Fibroblast of skin of left biceps (primary cell): ENCODE measurements around the gene PRG2.
"Not testable (repeated sequence)": the region's sequence is repeated elsewhere in the genome, so short reads cannot be mapped to it uniquely, and the experiment has no call there.

Experiments
- DNase-seq, 2 experiments: peaks; one replicate each; pipeline ENCODE4 v3.0.0-alpha.2; 2013; ENCODE audit warnings: low read depth in 2 of 2

Gene PRG2

DNA sequence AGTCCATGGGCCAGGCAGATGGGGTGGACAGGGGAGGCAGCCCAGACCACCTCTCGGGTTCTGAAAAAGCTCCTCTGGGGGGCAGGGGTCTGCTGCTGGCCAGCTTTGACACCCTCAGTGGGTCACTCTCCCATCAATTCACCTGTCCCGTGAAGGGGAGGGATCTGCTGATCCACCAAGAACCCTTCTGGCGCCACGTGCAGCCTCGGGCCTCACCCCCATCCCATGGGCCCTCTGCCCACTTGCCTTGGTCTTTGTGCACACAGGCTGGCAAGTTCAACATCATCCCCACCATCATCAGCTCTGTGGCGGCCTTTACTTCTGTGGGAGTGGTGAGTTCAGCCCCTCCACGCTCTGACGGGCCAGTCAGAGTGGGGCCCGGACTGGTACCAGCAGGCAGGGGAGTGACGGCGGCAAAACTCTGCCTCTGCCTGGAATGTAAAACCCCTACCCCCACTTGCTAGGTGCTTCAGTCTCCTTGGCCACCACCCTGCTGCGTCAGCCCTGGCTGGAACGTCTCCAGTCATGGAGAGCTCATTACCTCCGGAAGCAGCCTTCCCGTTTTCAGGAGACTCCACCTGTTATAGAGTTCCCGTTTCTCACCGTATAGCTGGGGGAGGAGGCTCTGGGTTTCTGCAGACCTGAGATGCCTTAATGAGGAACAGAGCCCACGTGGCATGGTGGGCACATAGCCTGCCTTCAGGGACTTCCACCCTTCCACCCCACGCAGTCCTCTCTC lies 22.2 kb downstream of the PRG2 start:
- no peak for DNase-seq

GRCh38 chr11:57364851-57365660 lies 25.4 kb downstream of the PRG2 start:
- no peak for DNase-seq

DNA sequence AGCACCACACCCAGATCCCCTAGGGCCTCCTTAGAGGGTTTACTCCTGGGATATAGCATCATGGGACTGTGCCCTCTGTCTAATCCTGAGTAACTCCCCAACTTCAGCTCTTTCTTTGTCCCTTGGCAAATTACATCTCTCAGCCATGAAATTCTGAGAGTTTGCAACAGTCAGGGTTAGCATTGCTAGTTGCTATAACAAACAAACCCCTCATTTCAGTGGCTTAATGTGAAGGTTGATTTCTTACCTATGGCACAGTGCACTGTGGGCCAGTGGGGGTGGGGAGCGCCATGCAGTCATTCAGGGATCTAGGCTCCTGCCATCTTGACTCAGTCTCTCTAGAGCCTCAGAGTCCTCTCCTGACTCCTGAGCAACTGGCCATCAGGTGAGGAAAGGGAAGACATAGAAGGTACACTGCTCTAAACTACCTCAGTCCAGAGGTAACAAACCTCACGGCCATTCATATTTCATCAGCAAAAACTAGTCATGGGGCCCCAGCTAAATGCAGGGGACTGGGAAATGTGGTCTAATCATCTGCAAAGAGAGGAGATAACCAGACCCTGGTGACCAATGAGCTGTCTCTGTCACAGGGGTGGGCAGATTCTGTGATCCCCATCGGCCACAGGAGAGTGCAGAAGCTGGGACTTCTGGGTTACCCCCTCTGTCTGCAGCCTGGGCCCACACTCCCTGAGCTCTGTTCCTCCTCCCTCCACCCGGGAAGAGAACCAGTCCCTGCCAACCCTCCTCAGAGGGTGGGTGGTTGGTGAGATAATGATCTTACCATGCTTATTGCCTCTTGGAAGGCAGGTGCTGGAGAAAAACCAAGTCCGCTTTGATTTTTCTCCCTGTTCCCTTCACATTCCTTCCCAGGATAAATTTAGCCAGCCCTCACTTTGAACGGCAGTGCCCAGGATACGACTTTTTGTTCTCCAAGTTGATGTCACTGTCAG lies 27.0 kb downstream of the PRG2 start:
- DNase-seq = no peak

GRCh38 chr11:57361926-57362325 lies 28.5 kb downstream of the PRG2 start:
- no peak for DNase-seq

DNA sequence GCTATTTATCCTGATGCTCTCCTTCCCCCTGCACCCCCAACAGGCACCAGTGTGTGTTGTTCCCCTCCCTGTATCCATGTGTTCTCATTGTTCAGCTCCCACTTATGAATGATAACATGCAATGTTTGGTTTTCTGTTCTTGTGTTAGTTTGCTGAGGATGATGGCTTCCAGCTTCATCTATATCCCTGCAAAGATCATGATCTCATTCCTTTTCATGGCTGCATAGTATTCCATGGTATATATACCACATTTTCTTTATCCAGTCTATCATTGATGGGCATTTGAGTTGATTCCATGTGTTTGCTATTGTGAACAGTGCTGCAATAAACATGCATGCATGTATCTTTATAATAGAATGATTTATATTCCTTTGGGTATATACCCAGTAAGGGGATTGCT lies 29.0 kb downstream of the PRG2 start:
- DNase-seq = not testable (repeated sequence)

DNA sequence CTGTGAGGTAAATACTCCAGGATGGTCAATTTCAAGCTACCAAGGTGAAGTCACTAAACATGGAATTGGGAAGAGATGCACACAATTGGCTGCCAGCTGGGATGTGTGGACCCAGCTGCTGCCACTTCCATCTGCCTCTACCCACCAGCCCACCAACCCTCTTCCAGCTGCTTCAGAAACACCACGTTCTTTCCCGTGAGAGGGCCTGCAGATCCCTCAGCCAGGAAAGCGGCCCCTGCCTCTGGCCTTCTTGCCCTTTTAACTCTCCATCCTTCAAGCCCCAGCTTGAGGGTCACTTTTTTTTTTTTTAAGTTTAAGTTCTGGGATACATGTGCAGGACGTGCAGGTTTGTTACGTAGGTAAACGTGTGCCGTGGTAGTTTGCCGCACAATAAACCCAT lies 29.5 kb downstream of the PRG2 start:
- no peak for DNase-seq

DNA sequence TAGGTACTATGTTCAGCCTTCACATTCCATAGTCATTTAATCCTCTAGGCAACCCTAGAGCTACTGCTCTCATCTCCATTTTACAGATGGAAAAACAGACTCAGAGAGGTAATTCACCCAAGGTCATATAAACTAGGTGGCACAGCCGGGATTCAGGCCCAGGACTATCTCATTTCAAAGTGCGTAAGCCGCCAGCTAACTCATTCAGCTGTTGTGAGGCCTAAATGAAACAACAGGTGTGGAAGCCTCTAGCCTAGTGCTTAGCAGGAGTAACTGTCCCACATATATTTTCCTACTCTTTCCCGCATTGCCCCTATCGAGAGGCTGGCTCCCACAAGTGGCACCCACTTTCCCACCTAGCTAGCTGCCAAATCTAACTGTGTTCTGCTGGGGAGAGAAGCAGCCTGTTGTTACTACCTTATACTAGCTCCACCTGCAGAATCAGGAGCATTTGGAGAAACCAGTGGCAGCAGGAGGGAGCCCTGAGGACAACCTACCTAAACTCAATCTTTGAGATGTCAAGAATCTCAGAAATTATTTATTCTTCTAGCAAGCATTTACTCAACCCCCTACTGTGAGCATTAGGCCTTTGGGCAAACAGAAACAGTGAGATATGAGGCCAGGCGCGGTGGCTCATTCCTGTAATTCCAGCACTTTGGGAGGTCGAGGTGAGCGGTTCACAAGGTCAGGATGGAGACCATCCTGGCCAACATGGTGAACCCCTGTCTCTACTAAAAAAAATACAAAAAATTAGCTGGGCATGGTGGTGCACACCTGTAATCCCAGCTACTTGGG lies 30.4 kb downstream of the PRG2 start:
- no peak for DNase-seq

- DNase-seq = no peak
These were observed 31.1 kb downstream of the PRG2 start for GRCh38 chr11:57359396-57359795.

GRCh38 chr11:57358991-57359390 lies 31.5 kb downstream of the PRG2 start:
- no peak for DNase-seq

- no peak for DNase-seq
These were observed 31.9 kb downstream of the PRG2 start for GRCh38 chr11:57358543-57358961.

DNA sequence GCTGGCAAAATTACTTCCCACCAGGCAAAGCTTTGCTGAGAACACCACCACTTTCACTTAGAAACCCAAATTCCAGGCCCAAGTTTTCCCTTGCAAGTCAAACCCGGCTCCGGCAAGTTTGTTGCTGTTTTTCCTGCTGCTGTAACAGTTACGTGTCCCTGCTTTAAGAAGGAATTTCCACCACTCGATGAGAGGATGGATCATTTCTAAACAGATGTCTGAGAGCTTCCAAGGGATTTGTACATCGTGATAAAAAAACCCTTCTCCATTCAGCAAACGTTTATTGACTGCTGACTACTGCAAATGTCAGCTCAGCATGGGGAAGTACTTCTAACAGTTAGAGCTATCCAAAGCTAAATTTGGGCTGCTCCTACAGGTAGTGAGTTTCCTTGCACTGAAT lies 32.6 kb downstream of the PRG2 start:
- no peak for DNase-seq

DNA sequence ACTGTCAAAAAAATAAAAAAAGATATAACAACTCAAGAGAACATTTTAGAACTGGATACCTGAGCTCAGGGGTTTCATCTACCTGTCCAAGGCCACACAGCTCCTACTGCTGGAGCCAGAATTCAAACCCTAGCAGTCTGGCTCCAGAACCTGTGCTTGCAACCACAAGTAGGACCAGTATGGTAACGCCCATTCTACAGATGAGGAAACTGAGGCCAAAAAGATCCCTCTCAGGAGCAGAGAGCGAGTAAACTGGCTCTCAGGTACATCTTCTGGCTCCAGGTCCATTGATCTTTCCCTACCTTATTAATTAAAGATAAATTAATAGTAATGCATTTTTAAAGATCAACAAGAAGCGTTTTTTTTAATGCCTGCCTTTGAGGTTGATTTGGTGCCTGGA lies 33.1 kb downstream of the PRG2 start:
- no peak for DNase-seq

GRCh38 chr11:57356268-57356667 lies 34.2 kb downstream of the PRG2 start:
- DNase-seq = no peak

DNA sequence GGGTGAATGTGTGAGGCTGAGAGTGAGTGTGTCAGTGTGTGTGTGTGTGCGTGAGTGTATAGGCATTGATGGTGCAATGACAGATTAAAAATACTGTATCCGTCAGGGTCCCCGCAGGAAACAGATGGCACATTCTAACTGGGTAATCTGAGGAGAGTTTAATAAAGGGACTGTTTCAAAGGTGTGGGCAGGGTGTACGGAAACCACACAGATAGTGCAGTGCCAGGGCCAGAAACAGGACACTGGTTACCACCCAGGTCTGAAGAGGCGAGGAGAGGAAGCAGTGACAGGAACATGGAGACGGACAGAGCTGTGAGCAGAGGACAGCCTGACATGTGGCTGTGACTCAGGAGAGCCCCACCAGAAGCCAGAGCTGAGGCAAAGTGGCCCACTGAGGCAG lies 35.8 kb downstream of the PRG2 start:
- DNase-seq = no peak

DNA sequence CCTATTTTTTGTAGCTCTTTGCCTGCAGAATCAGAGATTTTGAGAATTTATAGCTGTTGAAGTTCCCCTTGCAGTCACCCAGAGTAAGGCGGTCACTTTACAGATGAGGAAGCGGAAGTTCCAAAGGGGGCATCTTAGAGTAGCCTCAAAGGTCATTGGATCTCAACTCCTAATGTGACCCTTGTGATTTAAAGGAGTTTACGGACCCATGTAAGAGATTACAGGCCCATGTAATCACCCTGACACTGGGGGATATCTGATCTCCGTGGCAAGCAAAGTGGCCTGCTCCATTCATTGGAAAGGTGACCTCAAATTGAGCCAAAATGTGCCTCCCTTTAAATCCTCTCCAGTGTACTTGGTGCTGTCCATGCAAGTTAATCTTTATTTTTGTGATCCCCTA lies 36.6 kb downstream of the PRG2 start:
- no peak for DNase-seq

- no peak for DNase-seq
These were observed 37.0 kb downstream of the PRG2 start for GRCh38 chr11:57353446-57353845.

DNA sequence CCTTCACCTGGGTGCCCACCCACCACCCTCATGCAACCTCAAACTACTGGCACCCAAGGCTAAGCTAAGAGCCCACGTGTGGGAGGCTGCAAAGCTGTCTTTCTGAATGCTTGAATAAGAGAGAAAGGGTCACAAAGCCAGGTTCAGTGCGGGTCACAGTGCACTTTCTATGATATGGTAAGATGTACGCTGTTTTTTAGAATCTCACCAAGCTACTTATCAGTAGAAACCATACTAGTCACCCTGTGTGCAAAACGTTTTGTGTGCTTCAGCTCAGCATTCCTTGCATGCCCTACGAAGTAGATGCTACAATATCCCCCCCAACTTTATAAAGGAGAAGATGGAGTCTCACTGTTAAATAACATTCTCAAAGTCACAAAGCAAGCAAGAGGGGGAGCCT lies 37.4 kb downstream of the PRG2 start:
- DNase-seq = no peak

DNA sequence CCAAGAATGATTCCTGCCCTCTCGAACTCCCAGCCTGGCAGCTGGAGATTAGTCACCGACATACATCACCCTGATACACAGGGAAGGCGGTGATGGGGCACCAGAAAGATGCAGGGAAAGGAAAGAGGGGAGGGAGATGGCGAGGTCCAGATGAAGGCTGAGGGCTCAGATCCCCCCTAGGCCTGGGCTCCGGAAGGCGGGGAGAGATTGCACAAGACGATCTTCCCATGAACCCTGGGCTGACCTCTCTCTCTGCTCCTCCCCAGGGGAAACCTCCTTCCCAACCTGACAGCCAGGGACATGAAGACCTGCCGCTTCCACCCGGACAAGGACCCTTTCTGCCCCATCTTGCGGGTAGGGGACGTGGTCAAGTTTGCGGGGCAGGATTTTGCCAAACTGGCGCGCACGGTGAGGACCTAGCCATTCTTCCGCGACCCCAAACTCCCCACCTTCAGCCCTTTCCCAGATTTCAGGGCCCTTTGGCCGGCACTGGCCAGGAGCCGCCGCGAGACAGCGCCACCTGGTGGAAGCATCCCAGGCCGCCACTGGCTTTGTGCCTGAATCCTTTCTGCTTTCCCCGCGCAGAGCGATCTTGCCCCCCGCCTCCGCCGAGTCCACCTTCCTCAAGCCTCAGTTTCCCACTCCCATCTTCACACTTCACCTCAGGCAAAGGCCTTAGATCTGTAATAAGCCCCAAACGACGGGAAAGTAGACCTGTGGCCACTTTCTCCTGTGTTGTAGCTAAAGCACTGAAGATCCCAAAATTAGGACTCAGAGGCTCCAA lies 40.8 kb downstream of the PRG2 start:
- DNase-seq = no peak

DNA sequence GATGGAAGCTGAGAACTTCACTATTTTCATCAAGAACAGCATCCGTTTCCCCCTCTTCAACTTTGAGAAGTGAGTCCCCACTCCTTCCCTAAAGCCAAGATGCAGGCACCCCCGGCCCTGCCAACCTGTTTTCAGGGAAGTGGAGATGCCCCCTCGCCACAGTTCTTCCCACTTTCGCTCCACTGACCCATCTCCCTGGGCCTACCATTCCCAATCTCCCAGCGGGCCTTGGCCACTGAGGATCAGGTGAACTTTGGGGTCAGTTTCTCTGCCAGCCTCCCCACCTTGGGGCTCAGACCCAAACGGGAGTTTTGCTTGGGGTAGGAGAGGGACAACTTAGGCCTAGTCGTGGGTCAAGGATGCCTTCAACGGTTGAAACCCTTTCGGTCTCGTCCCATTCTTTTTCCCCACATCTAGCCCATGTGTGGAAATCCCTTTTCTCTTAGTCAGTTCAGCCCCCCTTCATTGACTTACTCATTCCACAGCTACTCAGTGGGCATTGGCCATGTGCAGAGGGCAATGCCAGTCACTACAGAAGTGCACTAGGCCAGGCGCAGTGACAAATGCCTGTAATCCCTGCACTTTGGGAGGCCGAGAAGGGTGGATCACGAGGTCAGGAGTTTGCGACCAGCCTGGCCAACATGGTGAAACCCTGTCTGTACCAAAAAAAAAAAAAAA lies 41.7 kb downstream of the PRG2 start:
- no peak for DNase-seq

- DNase-seq = no peak
These were observed 42.4 kb downstream of the PRG2 start for GRCh38 chr11:57348052-57348451.
